Body of pancreas (tissue), 4 donors: ENCODE results near the gene PALS2. TPM values are rescaled to one million over a fixed set of nuclear protein-coding genes. Genes with fewer than 3 reads are reported as not detected.

ENCODE experiments used
- ATAC-seq: fragments of 150-250 bp; one replicate; pipeline ENCODE4 v1.9.1; 2016
- DNase-seq, 4 donors: peaks; one replicate each; pipeline ENCODE4 v3.0.0-alpha.2; 2019
- H3K27ac ChIP-seq, 4 donors: fragments of 200-600 bp; sonication (generic); 1 replicate in 3 of 4; 2 replicates in 1 of 4; pipeline versions ENCODE4 v1.5.1 to v1.6.1; 2016 to 2019; ENCODE audit warnings: mild to moderate bottlenecking in 1 of 4, mixed read lengths in 1 of 4, moderate library complexity in 1 of 4
- H3K27me3 ChIP-seq, 2 donors: fragments of 200-600 bp; sonication (generic); one replicate each; pipeline ENCODE4 v1.6.0; 2016; ENCODE audit warnings: mild to moderate bottlenecking in 1 of 2
- H3K36me3 ChIP-seq, 2 donors: fragments of 200-600 bp; sonication (generic); replicated peaks in 1 of 2; 2 replicates each; pipeline ENCODE4 v1.5.1; 2016; ENCODE audit warnings: low read depth in 2 of 2; ENCODE audit not compliant: insufficient read depth in 1 of 2
- H3K4me1 ChIP-seq: fragments of 200-600 bp; sonication (generic); one replicate; pipeline ENCODE4 v1.6.0; 2016
- H3K4me3 ChIP-seq, 2 donors: fragments of 200-600 bp; sonication (generic); 1 replicate in 1 of 2; 2 replicates in 1 of 2; pipeline ENCODE4 v1.5.1; 2016 to 2019
- H3K9me3 ChIP-seq, 3 donors: fragments of 200-600 bp; sonication (generic); 1 replicate in 2 of 3; 2 replicates in 1 of 3; pipeline ENCODE4 v1.5.1; 2016
- POLR2A ChIP-seq, 3 donors: fragments of 450-650 bp; IDR thresholded peaks; one replicate each; pipeline ENCODE4 v1.6.1; 2016; ENCODE audit warnings: antibody characterized with exemption in 3 of 3, mild to moderate bottlenecking in 2 of 3
- WGBS, 2 donors: methylation state at CpG; one replicate each; pipeline ENCODE4 v1.1.5; 2017; 5-methylcytosine and 5-hydroxymethylcytosine counted together
- intact Hi-C: fragments of 100-400 bp; cut with DNase I; formaldehyde crosslinking; loops from one replicate; pipeline ENCODE4 v1.15.1; 2023
- total RNA-seq, 2 donors: library from RNA; depleted of rRNA; stranded (reverse); fragments of >200 nt; gene quantifications; one replicate each; pipeline ENCODE4 v1.1.0, GENCODE V29; 2016
- TF ChIP-seq, protein P1 (sequence below), 7 experiments: fragments of 450-650 bp in 4 of 7; fragments of 200-600 bp in 3 of 7; sonication (generic) in 3 of 7; IDR thresholded peaks; one replicate each; pipeline ENCODE4 v1.5.1; 2016 to 2019; ENCODE audit warnings: antibody characterized with exemption in 7 of 7

PALS2 gene, protein sequence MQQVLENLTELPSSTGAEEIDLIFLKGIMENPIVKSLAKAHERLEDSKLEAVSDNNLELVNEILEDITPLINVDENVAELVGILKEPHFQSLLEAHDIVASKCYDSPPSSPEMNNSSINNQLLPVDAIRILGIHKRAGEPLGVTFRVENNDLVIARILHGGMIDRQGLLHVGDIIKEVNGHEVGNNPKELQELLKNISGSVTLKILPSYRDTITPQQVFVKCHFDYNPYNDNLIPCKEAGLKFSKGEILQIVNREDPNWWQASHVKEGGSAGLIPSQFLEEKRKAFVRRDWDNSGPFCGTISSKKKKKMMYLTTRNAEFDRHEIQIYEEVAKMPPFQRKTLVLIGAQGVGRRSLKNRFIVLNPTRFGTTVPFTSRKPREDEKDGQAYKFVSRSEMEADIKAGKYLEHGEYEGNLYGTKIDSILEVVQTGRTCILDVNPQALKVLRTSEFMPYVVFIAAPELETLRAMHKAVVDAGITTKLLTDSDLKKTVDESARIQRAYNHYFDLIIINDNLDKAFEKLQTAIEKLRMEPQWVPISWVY
- 10 to 100 TPM; 11.7 to 17.1 TPM for total RNA-seq

- Histone ChIP-seq H3K27me3 (no peaks in the 10 kb centered on the region), H3K9me3 (no peaks in the 10 kb centered on the region), H3K4me3 (peak within 1 kb of the TSS; percentile 45 to 70), H3K36me3 (no peaks in the 10 kb centered on the region), H3K27ac (peak within 1 kb of the TSS; percentile 84 to 90 (median 88)), H3K4me1 (peaks cover 37% of the 10 kb centered on the region)
- intact Hi-C loops: loop anchor here (10.0 kb wide), 1 partner anchor 92 kb away; no protein-coding TSS in a partner anchor
- DNase-seq (peak; percentile 77 to 83 (median 80)), ATAC-seq (peak; percentile 88)
- WGBS, 2 donors: 0% methylated on average over 31 to 61 of the region's 69 CpGs
- TF ChIP-seq POLR2A (IDR thresholded peaks at IDR 0.05): peak; percentile 51 to 64 (median 64)
- TF ChIP-seq, protein P1, sequence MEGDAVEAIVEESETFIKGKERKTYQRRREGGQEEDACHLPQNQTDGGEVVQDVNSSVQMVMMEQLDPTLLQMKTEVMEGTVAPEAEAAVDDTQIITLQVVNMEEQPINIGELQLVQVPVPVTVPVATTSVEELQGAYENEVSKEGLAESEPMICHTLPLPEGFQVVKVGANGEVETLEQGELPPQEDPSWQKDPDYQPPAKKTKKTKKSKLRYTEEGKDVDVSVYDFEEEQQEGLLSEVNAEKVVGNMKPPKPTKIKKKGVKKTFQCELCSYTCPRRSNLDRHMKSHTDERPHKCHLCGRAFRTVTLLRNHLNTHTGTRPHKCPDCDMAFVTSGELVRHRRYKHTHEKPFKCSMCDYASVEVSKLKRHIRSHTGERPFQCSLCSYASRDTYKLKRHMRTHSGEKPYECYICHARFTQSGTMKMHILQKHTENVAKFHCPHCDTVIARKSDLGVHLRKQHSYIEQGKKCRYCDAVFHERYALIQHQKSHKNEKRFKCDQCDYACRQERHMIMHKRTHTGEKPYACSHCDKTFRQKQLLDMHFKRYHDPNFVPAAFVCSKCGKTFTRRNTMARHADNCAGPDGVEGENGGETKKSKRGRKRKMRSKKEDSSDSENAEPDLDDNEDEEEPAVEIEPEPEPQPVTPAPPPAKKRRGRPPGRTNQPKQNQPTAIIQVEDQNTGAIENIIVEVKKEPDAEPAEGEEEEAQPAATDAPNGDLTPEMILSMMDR (IDR thresholded peaks at IDR 0.05): peak in 1 of 7 experiments; percentile 3
Measured at GRCh38 chr7:24572997-24573553, at the start of gene PALS2. Gene PALS2 (plus strand): TSS chr7:24573452. CDS start chr7:24623668, 50,216 bp downstream.

- WGBS, 2 donors: 64 to 65% methylated on average over 4 of the region's 4 CpGs
- Histone ChIP-seq H3K36me3 (no peaks in the 10 kb centered on the region), H3K9me3 (no peaks in the 10 kb centered on the region), H3K27ac (no peak overlapping the region), H3K27me3 (no peaks in the 10 kb centered on the region), H3K4me3 (no peak overlapping the region), H3K4me1 (no peaks in the 10 kb centered on the region)
- TF ChIP-seq, protein P1 (IDR thresholded peaks at IDR 0.05): no peak
- no peak for TF ChIP-seq POLR2A (IDR thresholded peaks at IDR 0.05)
- DNase-seq (no peak), ATAC-seq (no peak)
- intact Hi-C loops: no loop called here
Measured at GRCh38 chr7:24531255-24531654, 42.0 kb upstream of the PALS2 start.

DNA sequence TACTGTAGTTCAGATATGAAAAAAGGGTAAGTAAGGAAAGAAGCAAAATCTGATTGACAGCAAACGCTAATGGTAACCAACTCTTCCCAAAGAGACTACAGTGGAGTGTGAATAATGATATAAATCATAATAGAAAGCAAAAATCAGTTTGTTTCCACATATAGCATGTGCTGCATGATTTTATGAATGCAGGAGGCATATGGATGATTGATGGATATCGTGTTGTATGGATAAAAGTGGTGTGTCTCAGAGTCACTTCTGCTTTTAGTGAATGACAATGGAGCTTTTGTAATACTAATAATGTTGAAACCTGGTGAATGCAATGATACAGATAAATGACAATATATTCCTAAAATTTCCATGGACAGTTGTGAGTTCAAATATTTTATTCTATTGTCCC is 36.6 kb upstream of the PALS2 start:
- ATAC-seq (no peak), DNase-seq (no peak)
- 62 to 78% methylated on average over 2 of the region's 2 CpGs for WGBS, 2 donors
- Histone ChIP-seq H3K9me3 (no peaks in the 10 kb centered on the region), H3K36me3 (no peaks in the 10 kb centered on the region), H3K4me1 (no peaks in the 10 kb centered on the region), H3K27me3 (no peaks in the 10 kb centered on the region), H3K27ac (no peak overlapping the region), H3K4me3 (no peak overlapping the region)
- TF ChIP-seq POLR2A (IDR thresholded peaks at IDR 0.05): no peak
- TF ChIP-seq, protein P1 (IDR thresholded peaks at IDR 0.05): no peak
- intact Hi-C loops: no loop called here

- 53 to 56% methylated on average over 7 of the region's 7 CpGs for WGBS, 2 donors
- H3K4me3 ChIP-seq: no peak overlapping the region
- H3K4me1 ChIP-seq: no peaks in the 10 kb centered on the region
- no peak overlapping the region for H3K27ac ChIP-seq
- no peaks in the 10 kb centered on the region for H3K36me3 ChIP-seq
- no peak for ATAC-seq
- TF ChIP-seq, protein P1 (IDR thresholded peaks at IDR 0.05): no peak
- no peak for TF ChIP-seq POLR2A (IDR thresholded peaks at IDR 0.05)
- intact Hi-C loops: no loop called here
- no peak for DNase-seq
- H3K27me3 ChIP-seq: no peaks in the 10 kb centered on the region
- H3K9me3 ChIP-seq: no peaks in the 10 kb centered on the region
Measured at GRCh38 chr7:24540956-24541355, 32.3 kb upstream of the PALS2 start.
